CD4-positive, alpha-beta memory T cell (primary cell): Measurements from ENCODE around the gene ITGA2B. TPM values are rescaled to one million over a fixed set of nuclear protein-coding genes. Genes with fewer than 3 reads are reported as not detected.
A peak's percentile ranks its signal among the peaks of the same experiment; 100 is the strongest.
"Not testable (repeated sequence)": the region's sequence is repeated elsewhere in the genome, so short reads cannot be mapped to it uniquely, and the experiment has no call there.

ENCODE experiments used
- CTCF ChIA-PET: fragments of 350-600 bp; sonication (Branson Sonifier 250); formaldehyde crosslinking; loops from one replicate; lab custom pipeline; 2021; ENCODE audit warnings: inconsistent platforms; ENCODE audit not compliant: partially characterized antibody; lab: Charles Lee
- POLR2A ChIA-PET: fragments of 350-600 bp; sonication (Branson Sonifier 250); formaldehyde crosslinking; loops from one replicate; lab custom pipeline; 2021; ENCODE audit not compliant: partially characterized antibody; lab: Charles Lee
- DNase-seq, 5 donors: peaks; one replicate each; pipeline versions ENCODE4 v3.0.0 to v3.0.0-alpha.2; 2020 to 2022; ENCODE audit warnings: mixed read lengths in 1 of 5
- H3K27ac ChIP-seq: one replicate; pipeline ENCODE4 v1.7.0; 2013; ENCODE audit warnings: low read depth, low read length
- H3K27me3 ChIP-seq: 2 replicates; pipeline ENCODE4 v1.7.0; 2013; ENCODE audit warnings: mild to moderate bottlenecking, low read length, moderate library complexity; ENCODE audit not compliant: insufficient read depth
- H3K36me3 ChIP-seq: 2 replicates; pipeline ENCODE4 v1.7.0; 2013; ENCODE audit warnings: mild to moderate bottlenecking, low read length, moderate library complexity; ENCODE audit not compliant: insufficient read depth
- H3K4me1 ChIP-seq: 2 replicates; pipeline ENCODE4 v1.7.0; 2013; ENCODE audit warnings: mild to moderate bottlenecking, low read length, moderate library complexity; ENCODE audit not compliant: insufficient read depth
- H3K4me3 ChIP-seq, 2 donors: one replicate each; pipeline ENCODE4 v1.7.0; 2013; ENCODE audit warnings: low read length in 2 of 2, mild to moderate bottlenecking in 1 of 2
- H3K9me3 ChIP-seq, 2 donors: one replicate each; pipeline ENCODE4 v1.7.0; 2013; ENCODE audit warnings: low read length in 2 of 2, control low read depth in 1 of 2; ENCODE audit not compliant: control insufficient read depth in 1 of 2
- H3K27ac Mint-ChIP-seq, 7 donors: one replicate each; pipeline ENCODE4 v1.8.0; 2020 to 2021; ENCODE audit warnings: mixed read lengths in 7 of 7, mild to moderate bottlenecking in 6 of 7, inconsistent platforms in 3 of 7, moderate library complexity in 3 of 7
- H3K27me3 Mint-ChIP-seq, 2 donors: one replicate each; pipeline ENCODE4 v1.8.0; 2020 to 2021; ENCODE audit warnings: mixed read lengths in 2 of 2
- H3K36me3 Mint-ChIP-seq, 2 donors: one replicate each; pipeline ENCODE4 v1.8.0; 2020 to 2021; ENCODE audit warnings: mixed read lengths in 2 of 2, inconsistent platforms in 1 of 2, mild to moderate bottlenecking in 1 of 2
- H3K4me1 Mint-ChIP-seq, 4 donors: one replicate each; pipeline ENCODE4 v1.8.0; 2020 to 2021; ENCODE audit warnings: mixed read lengths in 4 of 4, mild to moderate bottlenecking in 1 of 4
- H3K4me3 Mint-ChIP-seq, 8 donors: one replicate each; pipeline ENCODE4 v1.8.0; 2020 to 2021; ENCODE audit warnings: mixed read lengths in 8 of 8, mild to moderate bottlenecking in 7 of 8, moderate library complexity in 6 of 8, inconsistent platforms in 3 of 8
- H3K9me3 Mint-ChIP-seq, 8 donors: one replicate each; pipeline ENCODE4 v1.8.0; 2020 to 2021; ENCODE audit warnings: mixed read lengths in 8 of 8, mild to moderate bottlenecking in 5 of 8, inconsistent platforms in 3 of 8, moderate library complexity in 1 of 8
- intact Hi-C: fragments of 100-400 bp; cut with micrococcal nuclease; formaldehyde crosslinking; loops from one replicate; pipeline ENCODE4 v1.15.1; 2023
- polyA plus RNA-seq, 2 donors: library from polyadenylated mRNA; unstranded; fragments of 300-500 nt; fragmentation: Illumina TruSeq; gene quantifications; one replicate each; pipeline ENCODE4 v1.2.3, GENCODE V29; 2021
- total RNA-seq, 2 experiments: library from RNA; stranded (reverse); gene quantifications; one replicate each; pipeline ENCODE4 v1.2.3, GENCODE V29; 2021

ITGA2B gene
- total and polyA plus RNA-seq, 4 experiments from 2014 or later, result 0.44 to 1.0 TPM; not detected in 2

- H3K9me3 Mint-ChIP-seq, H3K4me1 ChIP-seq, H3K4me3 ChIP-seq, H3K9me3 ChIP-seq, H3K4me3 Mint-ChIP-seq, H3K36me3 ChIP-seq, H3K4me1 Mint-ChIP-seq, H3K36me3 Mint-ChIP-seq, H3K27me3 ChIP-seq, DNase-seq, intact Hi-C loops, H3K27ac Mint-ChIP-seq, POLR2A ChIA-PET, H3K27ac ChIP-seq: not testable (repeated sequence)
- CTCF ChIA-PET, result interaction anchor here (0.7 to 1.9 kb wide), 4 partner anchors 9 to 26 kb away, joined by 3 to 5 read pairs (median 4); partner anchors contain the start of gene GRN
- H3K27me3 Mint-ChIP-seq, result peaks cover 18 to 38% of the 10 kb centered on the region in 2 donors
These were observed 20.8 kb downstream of the ITGA2B start for GRCh38 chr17:44368391-44369243.

GRCh38 chr17:44367231-44367979 is 22.0 kb downstream of the ITGA2B start:
- DNase-seq, result no peak
- Mint-ChIP-seq H3K4me3 (no peak overlapping the region), H3K4me1 (peaks cover 0 to 3% (median 2%) of the 10 kb centered on the region in 4 donors), H3K27me3 (peaks cover 18 to 35% of the 10 kb centered on the region in 2 donors), H3K36me3 (no peaks in the 10 kb centered on the region), H3K9me3 (no peaks in the 10 kb centered on the region), H3K27ac (no peak overlapping the region)
- H3K27me3 ChIP-seq, result peaks cover 3% of the 10 kb centered on the region
- no peaks in the 10 kb centered on the region for H3K9me3 ChIP-seq
- H3K36me3 ChIP-seq, result no peaks in the 10 kb centered on the region
- no peaks in the 10 kb centered on the region for H3K4me1 ChIP-seq
- intact Hi-C loops, result no loop called here
- no peak overlapping the region for H3K4me3 ChIP-seq
- no peak overlapping the region for H3K27ac ChIP-seq
- POLR2A ChIA-PET, result no interaction called here
- CTCF ChIA-PET, result interaction anchor here (0.6 to 1.9 kb wide), 4 partner anchors 10 to 25 kb away, joined by 3 to 5 read pairs (median 3); partner anchors contain the start of gene GRN

GRCh38 chr17:44365051-44365450 is 24.4 kb downstream of the ITGA2B start:
- Mint-ChIP-seq H3K27ac (peak overlapping the region in 1 of 7 donors; percentile 19), H3K27me3 (peaks cover 15 to 31% of the 10 kb centered on the region in 2 donors), H3K4me3 (peak overlapping the region in 4 of 8 donors; percentile 1 to 49 (median 14))
- intact Hi-C loops, H3K9me3 Mint-ChIP-seq, H3K4me1 ChIP-seq, DNase-seq, POLR2A ChIA-PET, H3K4me3 ChIP-seq, H3K36me3 Mint-ChIP-seq, H3K27me3 ChIP-seq, H3K27ac ChIP-seq, H3K9me3 ChIP-seq, H3K4me1 Mint-ChIP-seq, H3K36me3 ChIP-seq: not testable (repeated sequence)
- CTCF ChIA-PET, result interaction anchor here (0.6 to 1.7 kb wide), 7 partner anchors 11 to 1562 kb away, joined by 3 to 9 read pairs (median 3); partner anchors contain the start of gene GRN

GRCh38 chr17:44363613-44364159 is 25.8 kb downstream of the ITGA2B start, which contains the start of gene FAM171A2:
Gene FAM171A2 (minus strand): TSS chr17:44363853. CDS start chr17:44363714, 139 bp downstream.
- no peaks in the 10 kb centered on the region for H3K36me3 Mint-ChIP-seq

GRCh38 chr17:44362949-44363612 is 26.4 kb downstream of the ITGA2B start:
- Mint-ChIP-seq H3K4me1 (peaks cover 0 to 8% (median 3%) of the 10 kb centered on the region in 4 donors), H3K4me3 (peak overlapping the region; percentile 70 to 80 (median 72)), H3K27ac (no peak overlapping the region), H3K36me3 (no peaks in the 10 kb centered on the region), H3K9me3 (no peaks in the 10 kb centered on the region), H3K27me3 (peaks cover 12 to 24% of the 10 kb centered on the region in 2 donors)
- H3K27me3 ChIP-seq, result peaks cover 3% of the 10 kb centered on the region
- ChIA-PET CTCF (interaction anchor here (0.7 to 2.8 kb wide), 5 partner anchors 11 to 33 kb away, joined by 3 to 26 read pairs (median 3); partner anchors contain the start of gene GRN), POLR2A (interaction anchor here (1.2 to 1.4 kb wide), 2 partner anchors 9 to 18 kb away, joined by 4 to 11 read pairs; partner anchors contain the start of gene GRN)
- no peaks in the 10 kb centered on the region for H3K4me1 ChIP-seq
- H3K4me3 ChIP-seq, result peak overlapping the region; percentile 17 to 32
- H3K27ac ChIP-seq, result no peak overlapping the region
- intact Hi-C loops, result no loop called here
- DNase-seq, result peak in 2 of 5 donors; percentile 16 to 21
- no peaks in the 10 kb centered on the region for H3K36me3 ChIP-seq
- H3K9me3 ChIP-seq, result no peaks in the 10 kb centered on the region

More at GRCh38 chr17:44363613-44364159, 25.8 kb downstream of the ITGA2B start, which contains the start of gene FAM171A2:
- intact Hi-C loops, result no loop called here
- H3K4me3 ChIP-seq, result peak within 1 kb of the TSS; percentile 17 to 32
- H3K9me3 ChIP-seq, result no peaks in the 10 kb centered on the region
- H3K36me3 ChIP-seq, result no peaks in the 10 kb centered on the region
- ChIA-PET POLR2A (interaction anchor here (1.4 kb wide), 1 partner anchor 9 kb away, joined by 11 read pairs; no protein-coding TSS in a partner anchor), CTCF (interaction anchor here (0.7 to 2.8 kb wide), 7 partner anchors 11 to 154 kb away, joined by 3 to 26 read pairs (median 3); partner anchors contain the start of gene GRN)
- Mint-ChIP-seq H3K4me1 (peaks cover 0 to 8% (median 3%) of the 10 kb centered on the region in 4 donors), H3K9me3 (no peaks in the 10 kb centered on the region), H3K27me3 (peaks cover 12 to 24% of the 10 kb centered on the region in 2 donors), H3K4me3 (peak within 1 kb of the TSS; percentile 78 to 91 (median 82)), H3K27ac (peak within 1 kb of the TSS in 1 of 7 donors; percentile 79)
- peaks cover 3% of the 10 kb centered on the region for H3K27me3 ChIP-seq
- H3K4me1 ChIP-seq, result no peaks in the 10 kb centered on the region
- no peak within 1 kb of the TSS for H3K27ac ChIP-seq
- DNase-seq, result peak in 4 of 5 donors; percentile 67 to 70 (median 69)

- Histone ChIP-seq H3K4me3 (peak overlapping the region in 1 of 2 donors; percentile 32), H3K27ac (no peak overlapping the region), H3K27me3 (peaks cover 3% of the 10 kb centered on the region), H3K9me3 (no peaks in the 10 kb centered on the region), H3K36me3 (no peaks in the 10 kb centered on the region), H3K4me1 (no peaks in the 10 kb centered on the region)
- peaks cover 0 to 8% (median 3%) of the 10 kb centered on the region in 4 donors for H3K4me1 Mint-ChIP-seq
- CTCF ChIA-PET, result interaction anchor here (1.1 to 2.8 kb wide), 3 partner anchors 10 to 17 kb away, joined by 3 to 26 read pairs (median 10); partner anchors contain the start of gene GRN
- H3K27ac Mint-ChIP-seq, result no peak overlapping the region
- H3K36me3 Mint-ChIP-seq, result no peaks in the 10 kb centered on the region
- no peaks in the 10 kb centered on the region for H3K9me3 Mint-ChIP-seq
- POLR2A ChIA-PET, result interaction anchor here (1.2 to 1.4 kb wide), 2 partner anchors 8 to 17 kb away, joined by 4 to 11 read pairs; partner anchors contain the start of gene GRN
- no peak for DNase-seq
- H3K27me3 Mint-ChIP-seq, result peaks cover 12 to 20% of the 10 kb centered on the region in 2 donors
- peak overlapping the region in 3 of 8 donors; percentile 35 to 49 (median 36) for H3K4me3 Mint-ChIP-seq
- intact Hi-C loops, result no loop called here
These were observed 26.9 kb downstream of the ITGA2B start for GRCh38 chr17:44362459-44362948.
